NCI-H510A (cell line): Measurements from ENCODE around the gene RFC4.
"Not testable (repeated sequence)": the region's sequence is repeated elsewhere in the genome, so short reads cannot be mapped to it uniquely, and the experiment has no call there.

Experiments
- DNase-seq: peaks from one replicate; lab custom pipeline; 2025; lab: John Stamatoyannopoulos, UW

The RFC4 gene

DNA sequence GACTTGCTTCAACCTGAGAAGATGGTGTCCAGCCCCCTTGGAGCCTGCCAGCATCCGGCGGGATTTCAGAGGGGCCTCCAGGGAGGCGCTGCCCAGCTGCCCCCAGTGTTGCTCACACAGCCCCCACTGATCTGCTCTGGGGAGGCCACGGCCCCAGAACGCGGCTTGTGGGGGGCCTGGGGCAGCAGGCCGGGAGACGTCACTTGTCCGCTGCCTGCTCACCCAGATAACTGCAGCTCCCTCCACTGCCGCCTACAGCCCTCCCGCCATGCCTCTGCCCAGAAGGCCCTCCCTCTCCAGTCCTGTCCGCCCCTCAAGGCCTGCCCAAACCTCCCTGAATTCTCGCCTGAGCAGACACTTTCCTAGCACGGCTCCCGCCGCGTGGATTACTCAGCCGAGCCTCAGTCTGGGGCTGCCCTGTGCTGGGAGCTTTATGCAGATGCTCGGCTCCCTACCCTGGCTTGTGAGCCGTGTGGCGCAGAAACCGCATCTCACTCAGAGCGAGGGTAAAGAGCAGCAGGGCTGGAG, 19.1 kb upstream of the RFC4 start:
- DNase-seq: no peak

DNA sequence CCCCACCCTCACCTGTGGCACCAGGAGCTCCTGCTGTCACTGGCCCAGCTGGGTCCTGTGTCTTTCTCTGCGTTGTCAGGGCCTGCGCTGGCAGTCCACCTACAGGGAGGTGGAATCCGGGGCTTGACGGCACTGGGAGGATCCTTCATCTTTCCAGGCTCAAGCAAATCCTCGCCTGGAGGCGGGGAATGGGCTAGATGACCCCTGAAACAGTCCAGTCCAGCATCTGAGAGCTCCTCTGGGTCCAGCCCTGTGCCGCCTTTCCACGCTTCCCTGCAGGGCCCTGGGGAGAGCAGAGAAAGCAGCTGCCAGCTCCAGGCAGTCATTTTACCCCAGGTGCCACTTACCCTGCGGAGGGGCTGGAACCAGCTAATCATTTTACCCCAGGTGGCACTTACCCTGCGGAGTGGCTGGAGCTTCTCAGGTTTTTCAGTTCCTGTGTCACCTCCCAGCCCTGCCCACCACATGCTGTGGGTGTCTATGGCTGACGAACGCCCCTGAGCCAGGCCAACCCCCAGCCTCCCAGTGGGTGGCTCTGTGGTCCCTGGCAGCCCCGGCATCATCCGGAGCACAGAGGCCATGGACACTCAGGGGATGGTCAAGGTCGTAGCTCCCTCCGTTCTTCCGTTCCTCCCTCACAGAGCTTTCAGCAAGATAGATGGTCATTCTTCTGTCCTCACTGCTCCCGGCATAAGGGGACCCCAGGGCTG, 18.3 kb upstream of the RFC4 start:
- no peak for DNase-seq

GRCh38 chr3:186823386-186823785, 17.1 kb upstream of the RFC4 start:
- DNase-seq: no peak

DNA sequence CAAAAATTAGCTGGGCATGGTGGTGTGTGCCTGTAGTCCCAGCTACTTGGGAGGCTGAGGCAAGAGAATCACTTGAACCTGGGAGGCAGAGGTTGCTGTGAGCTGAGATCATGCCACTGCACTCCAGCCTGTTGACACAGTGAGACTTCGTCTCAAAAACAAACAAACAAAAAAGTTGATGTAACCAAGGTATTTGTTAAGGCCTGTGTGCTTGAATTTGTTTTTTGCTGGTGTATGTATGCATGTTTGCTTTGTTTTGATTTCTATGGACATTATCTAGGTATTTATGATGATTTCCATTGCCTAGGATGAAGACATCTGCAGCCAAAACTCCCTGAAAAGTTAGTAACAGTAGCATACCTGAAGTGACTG, 16.1 kb upstream of the RFC4 start:
- DNase-seq: not testable (repeated sequence)

- no peak for DNase-seq
Observed at GRCh38 chr3:186821429-186822387, 15.4 kb upstream of the RFC4 start.

- no peak for DNase-seq
Observed at GRCh38 chr3:186818956-186819355, 12.7 kb upstream of the RFC4 start.

DNA sequence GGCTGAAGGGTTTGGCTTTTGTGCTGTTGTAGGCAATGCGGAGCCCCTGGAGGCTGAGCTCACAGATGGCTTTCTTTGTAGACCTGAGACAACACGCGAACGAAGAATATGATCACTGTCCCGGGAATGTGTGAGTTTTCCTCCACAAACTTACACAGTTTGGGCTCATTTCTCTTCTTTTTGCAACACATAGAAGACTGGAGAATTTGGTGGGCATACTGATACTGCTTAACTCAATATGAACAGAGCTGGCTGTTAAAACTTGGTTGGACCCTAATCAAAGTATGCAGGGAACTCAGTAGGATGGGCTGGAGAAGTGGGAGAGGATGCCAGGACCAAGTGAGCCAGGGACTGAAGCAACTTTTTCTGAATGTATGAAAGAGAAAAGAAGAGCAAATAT, 12.2 kb upstream of the RFC4 start:
- DNase-seq: no peak

DNA sequence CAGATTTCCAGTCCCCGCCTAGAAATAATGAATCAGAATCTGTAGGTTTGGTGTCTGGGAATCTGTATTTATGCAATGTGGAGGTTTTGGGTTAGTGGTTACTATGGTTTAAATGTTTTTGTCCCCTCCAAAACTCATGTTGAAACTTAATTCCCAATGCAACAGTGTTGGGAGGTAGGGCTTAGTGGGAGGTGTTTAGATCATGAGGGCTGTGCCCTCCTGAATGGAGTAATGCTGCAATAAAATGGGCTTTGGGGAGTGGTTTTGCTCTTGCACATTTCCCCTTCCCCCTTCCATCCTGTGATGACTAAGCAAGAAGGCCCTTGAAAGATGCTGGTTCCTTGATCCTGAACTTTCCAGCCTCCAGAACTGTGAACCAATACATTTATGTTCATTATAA, 9.2 kb upstream of the RFC4 start:
- DNase-seq: no peak

DNA sequence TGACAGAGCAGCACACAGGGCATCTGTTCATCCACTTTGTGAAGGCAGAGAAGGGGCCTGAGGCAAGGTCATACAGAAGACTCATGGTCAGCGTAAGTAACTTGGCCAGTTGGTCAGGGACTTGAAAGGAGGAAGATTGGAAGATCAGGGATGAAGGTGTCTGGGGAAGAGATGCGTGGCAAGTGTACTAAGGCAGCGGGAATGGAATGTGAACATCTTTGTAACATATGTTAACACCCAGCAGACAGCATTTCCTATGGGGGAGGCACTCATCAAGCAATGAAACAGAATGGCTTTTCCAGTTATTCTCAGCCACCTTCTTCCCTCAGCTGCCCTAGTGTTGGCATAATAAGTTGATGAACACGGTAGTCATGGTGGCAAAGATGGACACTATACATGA, 7.8 kb upstream of the RFC4 start:
- no peak for DNase-seq

- not testable (repeated sequence) for DNase-seq
Observed at GRCh38 chr3:186811313-186811712, 5.0 kb upstream of the RFC4 start.

GRCh38 chr3:186810336-186810996, 4.2 kb upstream of the RFC4 start:
- DNase-seq: no peak

- no peak for DNase-seq
Observed at GRCh38 chr3:186807231-186807630, 949 bp upstream of the RFC4 start.

GRCh38 chr3:186803447-186803846, 2.8 kb downstream of the RFC4 start:
- not testable (repeated sequence) for DNase-seq

DNA sequence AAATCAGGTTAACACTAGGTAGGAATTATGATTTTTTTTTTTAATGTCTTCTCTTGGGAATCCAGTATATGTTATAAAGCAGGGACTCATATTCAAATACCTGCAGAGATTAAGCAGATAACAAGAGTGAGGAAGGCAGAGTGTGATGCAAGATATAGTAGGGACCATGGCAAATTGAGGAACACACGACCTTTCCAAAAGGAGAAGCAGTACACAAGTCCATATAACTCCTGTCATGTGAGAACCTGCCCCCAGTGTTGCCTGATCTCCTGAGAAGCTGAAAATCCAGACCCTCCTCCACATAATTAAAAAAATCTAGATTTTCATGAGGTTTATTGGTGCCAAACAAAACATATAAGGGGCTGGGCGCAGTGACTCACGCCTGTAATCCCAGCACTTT, 3.6 kb downstream of the RFC4 start:
- DNase-seq: no peak

GRCh38 chr3:186800285-186800684, 6.0 kb downstream of the RFC4 start:
- no peak for DNase-seq

GRCh38 chr3:186798239-186798874, 7.9 kb downstream of the RFC4 start:
- no peak for DNase-seq

DNA sequence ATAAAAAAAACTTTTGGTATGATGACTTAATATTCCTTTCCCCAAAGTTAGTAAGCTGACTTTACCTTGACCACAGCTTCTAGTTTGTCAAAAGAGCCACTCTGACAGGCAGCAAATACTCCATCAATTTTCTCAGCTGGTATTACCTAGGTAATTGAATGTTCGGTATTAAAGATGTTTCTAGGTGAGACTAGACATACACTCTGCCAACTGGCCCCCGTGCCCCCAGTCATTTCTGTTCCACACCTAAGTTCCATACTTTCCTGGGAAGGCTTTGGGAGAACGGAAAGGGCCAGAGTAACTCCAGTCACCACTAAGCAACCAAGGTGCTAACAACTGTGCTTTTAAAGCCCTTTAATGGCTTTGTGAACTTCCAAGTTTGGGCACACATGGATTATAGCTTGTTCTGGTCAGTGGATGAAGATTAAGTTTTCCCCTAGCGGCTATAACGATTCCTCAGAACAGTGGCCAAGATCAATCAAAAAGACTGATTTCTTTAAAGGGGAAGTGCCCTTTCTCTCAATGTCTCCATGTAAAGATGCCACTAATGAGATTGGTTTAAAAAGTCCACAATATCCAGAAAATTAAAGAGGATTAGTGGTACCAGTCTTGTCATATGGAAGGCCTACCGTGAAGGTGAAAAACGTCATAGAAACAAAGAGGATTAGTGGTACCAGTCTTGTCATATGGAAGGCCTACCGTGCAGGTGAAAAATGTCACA, 15.9 kb downstream of the RFC4 start:
- no peak for DNase-seq

DNA sequence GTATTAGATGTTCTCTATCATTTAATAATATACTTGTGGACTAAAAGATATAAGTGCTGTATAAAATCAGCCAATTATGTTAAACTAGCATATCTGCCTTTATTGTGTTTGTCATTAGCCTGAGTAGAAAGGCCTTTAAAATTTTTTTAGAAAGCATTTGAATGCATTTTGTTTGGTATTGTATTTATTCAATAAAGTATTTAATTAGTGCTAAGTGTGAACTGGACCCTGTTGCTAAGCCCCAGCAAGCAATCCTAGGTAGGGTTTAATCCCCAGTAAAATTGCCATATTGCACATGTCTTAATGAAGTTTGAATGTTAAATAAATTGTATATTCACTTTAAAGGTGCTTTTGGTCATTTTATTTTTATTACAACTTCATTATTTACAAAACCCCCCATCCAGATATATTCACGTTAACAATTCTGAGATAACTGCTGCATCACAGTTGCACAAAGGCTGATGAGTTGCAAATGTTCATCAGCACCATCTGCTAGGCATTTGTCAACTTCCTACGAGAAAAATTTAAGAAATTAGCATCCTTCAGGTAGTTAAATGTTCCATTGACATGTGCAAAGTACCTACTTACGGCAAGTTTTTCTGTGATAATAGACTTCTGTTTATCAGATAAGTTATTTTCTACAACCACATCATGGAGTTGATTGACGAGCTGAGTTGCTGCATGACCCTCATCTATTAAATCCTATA, 16.6 kb downstream of the RFC4 start:
- no peak for DNase-seq

GRCh38 chr3:186788482-186789370, 17.6 kb downstream of the RFC4 start:
- DNase-seq: no peak
